MM.1S (cell line): ENCODE data around the gene SLCO3A1.

Experiments
- DNase-seq: peaks from one replicate; pipeline ENCODE4 v3.0.0-alpha.2; 2015
- H2AFZ ChIP-seq: fragments of 300-600 bp; sonication (generic); 2 replicates; pipeline ENCODE4 v1.6.0; 2016; ENCODE audit warnings: antibody characterized with exemption, low read length
- H3F3A ChIP-seq: fragments of 300-600 bp; sonication (generic); 2 replicates; pipeline ENCODE4 v1.6.1; 2016; ENCODE audit warnings: mild to moderate bottlenecking, antibody characterized with exemption, low read length, moderate library complexity, mixed read lengths; ENCODE audit not compliant: insufficient read depth
- H3K27ac ChIP-seq: fragments of 300-600 bp; sonication (generic); 2 replicates; pipeline ENCODE4 v1.5.1; 2016; ENCODE audit warnings: mild to moderate bottlenecking, low read length
- H3K27me3 ChIP-seq: fragments of 300-600 bp; sonication (generic); replicated peaks from 2 replicates; pipeline ENCODE4 v1.6.0; 2016; ENCODE audit warnings: low read length; ENCODE audit not compliant: insufficient read depth
- H3K36me3 ChIP-seq: fragments of 300-600 bp; sonication (generic); replicated peaks from 2 replicates; pipeline ENCODE4 v1.6.1; 2016; ENCODE audit warnings: mild to moderate bottlenecking, low read length, mixed read lengths; ENCODE audit not compliant: insufficient read depth
- H3K4me1 ChIP-seq: fragments of 300-600 bp; sonication (generic); 2 replicates; pipeline ENCODE4 v1.6.1; 2016; ENCODE audit warnings: low read length, mixed read lengths
- H3K4me2 ChIP-seq: fragments of 300-600 bp; sonication (generic); 2 replicates; pipeline ENCODE4 v1.6.0; 2016; ENCODE audit warnings: low read depth, low read length
- H3K4me3 ChIP-seq: fragments of 300-600 bp; sonication (generic); 2 replicates; pipeline ENCODE4 v1.5.1; 2016; ENCODE audit warnings: low read length, mixed read lengths
- H3K79me2 ChIP-seq: fragments of 300-600 bp; sonication (generic); 2 replicates; pipeline ENCODE4 v1.6.1; 2016; ENCODE audit warnings: mixed run types, low read length, mixed read lengths
- H3K9ac ChIP-seq: fragments of 300-600 bp; sonication (generic); 2 replicates; pipeline ENCODE4 v1.6.1; 2016; ENCODE audit warnings: low read length, mixed read lengths
- H3K9me2 ChIP-seq: fragments of 300-600 bp; sonication (generic); replicated peaks from 2 replicates; pipeline ENCODE4 v1.6.1; 2016; ENCODE audit warnings: mild to moderate bottlenecking, low read length, mixed read lengths; ENCODE audit not compliant: insufficient read depth
- H3K9me3 ChIP-seq: fragments of 300-600 bp; sonication (generic); replicated peaks from 2 replicates; pipeline ENCODE4 v1.6.1; 2016; ENCODE audit warnings: mild to moderate bottlenecking, low read length, mixed read lengths; ENCODE audit not compliant: insufficient read depth
- H4K20me1 ChIP-seq: fragments of 300-600 bp; sonication (generic); 2 replicates; pipeline ENCODE4 v1.6.1; 2016; ENCODE audit warnings: mild to moderate bottlenecking, low read length, moderate library complexity, mixed read lengths; ENCODE audit not compliant: insufficient read depth
- EZH2 ChIP-seq: fragments of 300-600 bp; sonication (generic); optimal IDR thresholded peaks from 2 replicates; pipeline ENCODE3; 2017; ENCODE audit warnings: low read depth, mild to moderate bottlenecking, antibody characterized with exemption, low read length, mixed read lengths
- EZH2phosphoT487 ChIP-seq: fragments of 300-600 bp; sonication (generic); IDR thresholded peaks from 2 replicates; pipeline ENCODE4 v1.6.1; 2018; ENCODE audit warnings: antibody characterized with exemption, low read length
- TF ChIP-seq, protein P1 (sequence below): fragments of 300-600 bp; sonication (generic); IDR thresholded peaks from 2 replicates; pipeline ENCODE4 v1.5.1; 2016; ENCODE audit warnings: antibody characterized with exemption, low read length, mixed read lengths

SLCO3A1 gene

DNA sequence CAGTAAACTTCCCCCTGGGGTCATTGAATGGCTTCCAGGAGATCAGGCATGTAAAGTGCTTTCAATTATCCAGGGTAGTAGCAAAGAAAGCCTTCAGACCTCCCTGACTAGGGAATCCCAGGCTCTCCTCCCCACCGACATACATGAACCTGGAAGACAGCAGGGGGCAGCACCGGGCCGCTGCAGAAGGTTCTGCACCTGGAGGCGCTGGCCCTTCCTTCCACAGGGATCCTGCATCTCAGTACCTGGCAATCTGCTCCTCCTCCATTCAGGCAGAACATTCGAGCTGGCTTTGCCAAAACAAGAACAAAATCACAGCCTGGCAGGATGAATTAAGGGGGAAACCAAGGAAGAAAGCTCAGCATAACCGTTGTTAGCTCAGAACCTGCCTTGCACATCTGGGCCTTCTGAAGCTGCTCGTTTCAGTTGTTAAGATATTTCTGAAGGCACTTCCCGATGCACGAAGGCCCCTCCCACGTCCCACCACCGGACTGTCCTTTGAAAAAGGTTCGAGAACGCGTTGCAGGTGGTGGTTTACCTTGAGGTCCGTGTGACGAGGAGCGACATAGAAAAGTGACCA is 237.7 kb downstream of the SLCO3A1 start:
- Histone ChIP-seq H3K9me3 (no peaks in the 10 kb centered on the region), H3K27me3 (no peaks in the 10 kb centered on the region), H3K4me2 (no peak overlapping the region), H3K9me2 (no peaks in the 10 kb centered on the region), H2AFZ (no peak overlapping the region), H3K9ac (no peak overlapping the region), H3K4me3 (no peak overlapping the region), H4K20me1 (no peaks in the 10 kb centered on the region), H3K27ac (no peak overlapping the region), H3K4me1 (peaks cover 16% of the 10 kb centered on the region), H3F3A (no peaks in the 10 kb centered on the region), H3K36me3 (no peaks in the 10 kb centered on the region), H3K79me2 (no peaks in the 10 kb centered on the region)
- TF ChIP-seq, protein P1, sequence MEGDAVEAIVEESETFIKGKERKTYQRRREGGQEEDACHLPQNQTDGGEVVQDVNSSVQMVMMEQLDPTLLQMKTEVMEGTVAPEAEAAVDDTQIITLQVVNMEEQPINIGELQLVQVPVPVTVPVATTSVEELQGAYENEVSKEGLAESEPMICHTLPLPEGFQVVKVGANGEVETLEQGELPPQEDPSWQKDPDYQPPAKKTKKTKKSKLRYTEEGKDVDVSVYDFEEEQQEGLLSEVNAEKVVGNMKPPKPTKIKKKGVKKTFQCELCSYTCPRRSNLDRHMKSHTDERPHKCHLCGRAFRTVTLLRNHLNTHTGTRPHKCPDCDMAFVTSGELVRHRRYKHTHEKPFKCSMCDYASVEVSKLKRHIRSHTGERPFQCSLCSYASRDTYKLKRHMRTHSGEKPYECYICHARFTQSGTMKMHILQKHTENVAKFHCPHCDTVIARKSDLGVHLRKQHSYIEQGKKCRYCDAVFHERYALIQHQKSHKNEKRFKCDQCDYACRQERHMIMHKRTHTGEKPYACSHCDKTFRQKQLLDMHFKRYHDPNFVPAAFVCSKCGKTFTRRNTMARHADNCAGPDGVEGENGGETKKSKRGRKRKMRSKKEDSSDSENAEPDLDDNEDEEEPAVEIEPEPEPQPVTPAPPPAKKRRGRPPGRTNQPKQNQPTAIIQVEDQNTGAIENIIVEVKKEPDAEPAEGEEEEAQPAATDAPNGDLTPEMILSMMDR, result peak; percentile 36; the same call in 1 of the 2 replicates
- no peak for TF ChIP-seq EZH2phosphoT487
- DNase-seq, result no peak

DNA sequence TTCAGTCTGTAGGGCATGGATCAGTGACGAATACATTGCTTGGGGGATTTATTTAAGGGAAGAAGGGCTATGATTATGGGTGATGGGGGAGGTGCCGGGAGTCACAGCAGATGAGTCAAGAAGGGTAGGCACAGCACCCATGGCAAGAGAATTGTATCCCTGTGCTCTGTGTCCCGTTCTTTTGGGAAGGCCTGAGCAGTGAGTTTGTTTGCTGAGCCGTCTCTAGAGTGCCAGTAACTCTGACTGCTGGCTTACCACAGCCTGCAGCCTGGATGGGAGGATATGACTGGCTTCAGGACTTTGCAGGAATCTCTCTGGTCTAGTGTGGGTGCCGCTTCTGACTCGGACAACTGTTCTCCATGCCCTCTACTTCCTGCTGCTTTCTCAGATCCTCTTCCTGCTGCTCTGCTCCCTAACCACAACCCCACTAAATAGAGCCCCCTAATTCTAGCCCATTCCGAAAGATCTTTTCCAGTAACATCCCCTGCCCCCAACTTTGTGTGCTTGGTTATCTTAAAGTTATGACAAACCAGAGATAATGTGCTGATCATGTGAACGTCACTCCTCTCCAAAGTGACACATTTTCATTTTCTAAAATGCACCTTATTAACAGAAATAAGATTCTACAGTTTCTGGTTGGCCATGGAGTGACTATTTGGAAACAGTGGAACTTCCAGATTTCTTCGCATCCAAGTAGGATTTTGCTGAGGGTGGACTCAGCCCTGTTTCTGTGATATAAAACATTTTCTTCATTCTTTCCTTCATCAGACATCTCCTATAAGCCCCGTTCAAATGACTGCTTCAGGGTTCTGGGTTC is 239.0 kb downstream of the SLCO3A1 start:
- no peaks in the 10 kb centered on the region for H3K36me3 ChIP-seq
- H3K4me1 ChIP-seq, result peaks cover 22% of the 10 kb centered on the region
- no peak overlapping the region for H2AFZ ChIP-seq
- H3K9me3 ChIP-seq, result no peaks in the 10 kb centered on the region
- H3K4me3 ChIP-seq, result no peak overlapping the region
- H3K9ac ChIP-seq, result no peak overlapping the region
- no peaks in the 10 kb centered on the region for H3K79me2 ChIP-seq
- TF ChIP-seq EZH2, result no peak
- TF ChIP-seq, protein P1, result no peak
- TF ChIP-seq EZH2phosphoT487, result no peak
- H3K9me2 ChIP-seq, result no peaks in the 10 kb centered on the region
- no peak overlapping the region for H3K27ac ChIP-seq
- no peak for DNase-seq
- H3F3A ChIP-seq, result no peaks in the 10 kb centered on the region
- H3K27me3 ChIP-seq, result no peaks in the 10 kb centered on the region
- H3K4me2 ChIP-seq, result no peak overlapping the region
- no peaks in the 10 kb centered on the region for H4K20me1 ChIP-seq

DNA sequence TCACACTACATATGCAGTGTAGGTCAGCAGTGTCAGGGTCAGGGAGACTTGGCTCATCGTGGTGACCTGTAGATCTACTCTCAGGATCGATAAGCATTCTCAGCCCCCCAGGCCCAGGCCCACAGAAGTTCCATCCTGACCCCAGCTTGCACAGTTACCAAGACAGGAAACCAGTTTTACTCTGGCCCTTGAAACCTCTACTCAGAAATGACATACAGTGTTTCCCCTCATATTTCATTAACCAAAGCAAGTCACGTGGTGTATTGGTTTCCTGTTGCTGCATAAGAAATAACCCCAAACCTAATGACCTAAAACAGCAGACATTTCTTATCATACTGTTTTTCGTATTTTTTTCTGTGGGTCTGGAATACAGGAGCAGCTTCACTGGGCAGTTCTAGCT is 242.2 kb downstream of the SLCO3A1 start:
- no peaks in the 10 kb centered on the region for H3K9me3 ChIP-seq
- H3F3A ChIP-seq, result peaks cover 7% of the 10 kb centered on the region; the same call in 1 of the 2 replicates
- no peaks in the 10 kb centered on the region for H3K79me2 ChIP-seq
- H3K27ac ChIP-seq, result peak overlapping the region; percentile 48; the same call in 1 of the 2 replicates
- 0 out of 2 replicates have a peak overlapping the region, but pooled peaks have one; percentile 2 for H2AFZ ChIP-seq
- peaks cover 36% of the 10 kb centered on the region for H3K4me1 ChIP-seq
- H3K4me3 ChIP-seq, result no peak overlapping the region
- H4K20me1 ChIP-seq, result no peaks in the 10 kb centered on the region
- no peaks in the 10 kb centered on the region for H3K9me2 ChIP-seq
- DNase-seq, result peak; percentile 68
- no peak overlapping the region for H3K9ac ChIP-seq
- TF ChIP-seq EZH2phosphoT487 (no peak), EZH2 (no peak)
- peak overlapping the region; percentile 49; the same call in 1 of the 2 replicates for H3K4me2 ChIP-seq
- no peaks in the 10 kb centered on the region for H3K27me3 ChIP-seq
- no peaks in the 10 kb centered on the region for H3K36me3 ChIP-seq
